ENCODE measurements around the gene SS18L1.

The SS18L1 gene

GRCh38 chr20:62160876-62161275 is 17.3 kb downstream of the SS18L1 start:
- Histone ChIP-seq H3K4me3 (ENCODE audit: insufficient read depth, low read length, poor library complexity, severe bottlenecking) (no peak overlapping the region), H4K20me1 (ENCODE audit: low read depth, low read length) (no peaks in the 10 kb centered on the region), H3K27me3 (ENCODE audit: low read length) (no peaks in the 10 kb centered on the region), H3K9me2 (replicated peaks; ENCODE audit: insufficient read depth, low read length) (no peaks in the 10 kb centered on the region), H3F3A (ENCODE audit: insufficient read depth) (no peaks in the 10 kb centered on the region), H3K27ac (ENCODE audit: low read depth, low read length) (no peak overlapping the region), H3K4me2 (ENCODE audit: low read depth, low read length, poor library complexity, severe bottlenecking) (no peak overlapping the region), H3K9me3 (ENCODE audit: insufficient read depth, low read length) (no peaks in the 10 kb centered on the region), H2AFZ (ENCODE audit: low read depth, low read length, severe bottlenecking) (no peak overlapping the region), H3K9ac (ENCODE audit: low read length) (no peak overlapping the region), H3K36me3 (ENCODE audit: low read length) (no peaks in the 10 kb centered on the region), H3K79me2 (ENCODE audit: insufficient read depth, low read length) (no peaks in the 10 kb centered on the region)
- TF ChIP-seq EZH2phosphoT487 (conservative IDR thresholded peaks at IDR 0.05; ENCODE audit: low read length) = no peak
- TF ChIP-seq CTCF (IDR thresholded peaks at IDR 0.05; ENCODE audit: insufficient read depth, low read length, poor library complexity, severe bottlenecking) = no peak

GRCh38 chr20:62161347-62161746 is 17.8 kb downstream of the SS18L1 start:
- Histone ChIP-seq H4K20me1 (ENCODE audit: low read depth, low read length) (no peaks in the 10 kb centered on the region), H3K4me2 (ENCODE audit: low read depth, low read length, poor library complexity, severe bottlenecking) (no peak overlapping the region), H3K27me3 (ENCODE audit: low read length) (no peaks in the 10 kb centered on the region), H3K9me2 (replicated peaks; ENCODE audit: insufficient read depth, low read length) (no peaks in the 10 kb centered on the region), H3K4me3 (ENCODE audit: insufficient read depth, low read length, poor library complexity, severe bottlenecking) (no peak overlapping the region), H3K9me3 (ENCODE audit: insufficient read depth, low read length) (no peaks in the 10 kb centered on the region), H2AFZ (ENCODE audit: low read depth, low read length, severe bottlenecking) (no peak overlapping the region), H3K36me3 (ENCODE audit: low read length) (no peaks in the 10 kb centered on the region), H3K9ac (ENCODE audit: low read length) (no peak overlapping the region), H3K27ac (ENCODE audit: low read depth, low read length) (no peak overlapping the region), H3F3A (ENCODE audit: insufficient read depth) (no peaks in the 10 kb centered on the region), H3K79me2 (ENCODE audit: insufficient read depth, low read length) (no peaks in the 10 kb centered on the region)
- no peak for TF ChIP-seq CTCF (IDR thresholded peaks at IDR 0.05; ENCODE audit: insufficient read depth, low read length, poor library complexity, severe bottlenecking)
- no peak for TF ChIP-seq EZH2phosphoT487 (conservative IDR thresholded peaks at IDR 0.05; ENCODE audit: low read length)

GRCh38 chr20:62162765-62163484 is 19.4 kb downstream of the SS18L1 start:
- Histone ChIP-seq H3K9ac (ENCODE audit: low read length) (no peak overlapping the region), H3K79me2 (ENCODE audit: insufficient read depth, low read length) (no peaks in the 10 kb centered on the region), H2AFZ (ENCODE audit: low read depth, low read length, severe bottlenecking) (no peak overlapping the region), H3K4me3 (ENCODE audit: insufficient read depth, low read length, poor library complexity, severe bottlenecking) (no peak overlapping the region), H3K9me2 (replicated peaks; ENCODE audit: insufficient read depth, low read length) (no peaks in the 10 kb centered on the region), H4K20me1 (ENCODE audit: low read depth, low read length) (no peaks in the 10 kb centered on the region), H3K36me3 (ENCODE audit: low read length) (no peaks in the 10 kb centered on the region), H3K27ac (ENCODE audit: low read depth, low read length) (no peak overlapping the region), H3K4me2 (ENCODE audit: low read depth, low read length, poor library complexity, severe bottlenecking) (no peak overlapping the region), H3F3A (ENCODE audit: insufficient read depth) (no peaks in the 10 kb centered on the region), H3K9me3 (ENCODE audit: insufficient read depth, low read length) (no peaks in the 10 kb centered on the region), H3K27me3 (ENCODE audit: low read length) (no peaks in the 10 kb centered on the region)
- no peak for TF ChIP-seq EZH2phosphoT487 (conservative IDR thresholded peaks at IDR 0.05; ENCODE audit: low read length)
- no peak for TF ChIP-seq CTCF (IDR thresholded peaks at IDR 0.05; ENCODE audit: insufficient read depth, low read length, poor library complexity, severe bottlenecking)

Data from SU-DHL-6 (cell line).